ENCODE measurements around the gene SRRM1. TPM values are rescaled to one million over a fixed set of nuclear protein-coding genes. Genes with fewer than 3 reads are reported as not detected.
"Not testable (repeated sequence)": the region's sequence is repeated elsewhere in the genome, so short reads cannot be mapped to it uniquely, and the experiment has no call there.

Gene SRRM1
- total RNA-seq, 1 experiment from 2014 or later = 31.7 TPM

DNA sequence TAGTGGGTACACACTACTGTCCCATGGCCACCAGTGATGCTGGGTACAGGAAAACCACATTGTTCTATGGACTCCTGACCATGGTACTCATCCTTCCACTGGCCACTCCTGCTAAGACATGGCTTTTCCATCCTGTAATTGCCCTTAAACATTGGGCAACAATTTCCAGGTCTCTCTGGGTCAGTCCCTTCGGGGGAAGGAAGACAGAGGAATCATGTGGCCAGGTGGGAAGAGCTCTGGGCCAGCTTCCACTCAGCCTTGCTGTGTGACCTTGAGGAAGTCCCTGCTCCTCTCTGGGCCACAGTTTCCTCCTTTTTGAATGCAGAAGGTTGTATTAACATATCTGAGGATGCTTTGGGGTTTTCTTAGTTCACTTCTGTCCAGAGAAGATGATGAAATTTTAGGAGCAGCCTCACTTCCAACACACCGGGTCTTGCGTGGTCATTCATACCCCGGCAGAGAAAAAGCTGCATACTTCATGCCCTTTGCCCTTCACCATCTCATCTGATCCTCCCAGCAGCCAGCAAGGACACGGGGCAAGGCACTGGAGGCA, 50.8 kb downstream of the SRRM1 start:
- DNase-seq (ENCODE audit: low read depth) = no peak

DNA sequence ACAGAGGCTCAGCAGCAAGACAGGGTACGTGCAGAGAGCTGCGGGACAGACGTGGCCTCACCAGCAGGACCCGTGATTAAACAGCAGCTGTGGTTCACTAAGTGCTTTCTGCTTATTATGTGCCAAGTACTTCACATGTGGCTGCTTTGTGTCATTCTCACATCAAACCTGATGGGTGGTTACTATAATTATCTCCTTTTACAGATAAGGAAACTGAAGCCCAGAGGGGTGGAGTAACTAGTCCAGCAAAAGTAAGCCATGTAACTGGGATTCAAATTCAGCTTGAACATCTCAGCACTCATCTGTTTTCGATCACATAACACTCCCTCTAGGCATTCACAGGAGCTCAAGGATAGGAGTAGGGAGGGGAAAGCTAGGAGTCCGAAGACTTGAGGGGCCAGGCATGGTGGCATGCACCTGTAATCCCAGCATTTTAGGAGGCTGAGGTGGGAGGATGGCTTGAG, 51.3 kb downstream of the SRRM1 start:
- DNase-seq (ENCODE audit: low read depth) = no peak

DNA sequence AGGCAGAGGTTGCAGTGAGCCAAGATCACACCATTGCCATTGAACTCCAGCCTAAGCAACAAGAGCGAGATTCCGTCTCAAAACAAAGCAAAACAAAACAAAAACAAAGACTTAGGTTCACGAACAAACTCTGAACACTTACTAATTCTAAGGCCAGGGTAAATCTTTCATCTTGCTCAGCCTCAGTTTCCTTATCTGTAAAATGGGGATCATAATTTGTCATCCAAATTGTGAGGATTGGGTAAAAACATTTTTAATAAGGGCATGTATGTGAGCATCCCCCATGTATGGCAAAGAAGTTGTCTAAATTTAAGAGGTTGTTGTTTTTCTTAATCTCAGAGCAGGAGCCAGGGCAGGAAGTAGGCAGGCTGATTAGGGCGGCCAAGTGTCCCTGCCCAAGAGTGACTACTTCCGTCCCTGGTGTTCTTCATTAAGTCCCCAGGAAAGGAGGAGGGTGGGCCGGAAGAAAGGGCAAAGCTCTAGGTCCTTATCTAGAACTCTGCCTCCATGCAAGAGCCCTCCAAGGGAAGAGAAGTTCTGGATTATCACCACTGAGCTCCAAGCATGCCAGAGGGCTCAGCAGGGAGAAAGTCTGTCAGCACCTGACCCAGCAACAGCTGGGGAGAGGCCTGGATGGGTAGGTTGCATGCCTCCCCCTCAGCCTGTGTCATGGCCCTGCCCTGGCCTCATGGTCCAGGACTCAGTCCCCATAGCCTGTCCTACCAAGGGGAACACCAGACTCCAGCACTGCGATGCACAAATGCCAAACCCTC, 52.3 kb downstream of the SRRM1 start:
- DNase-seq (ENCODE audit: low read depth) = no peak

DNA sequence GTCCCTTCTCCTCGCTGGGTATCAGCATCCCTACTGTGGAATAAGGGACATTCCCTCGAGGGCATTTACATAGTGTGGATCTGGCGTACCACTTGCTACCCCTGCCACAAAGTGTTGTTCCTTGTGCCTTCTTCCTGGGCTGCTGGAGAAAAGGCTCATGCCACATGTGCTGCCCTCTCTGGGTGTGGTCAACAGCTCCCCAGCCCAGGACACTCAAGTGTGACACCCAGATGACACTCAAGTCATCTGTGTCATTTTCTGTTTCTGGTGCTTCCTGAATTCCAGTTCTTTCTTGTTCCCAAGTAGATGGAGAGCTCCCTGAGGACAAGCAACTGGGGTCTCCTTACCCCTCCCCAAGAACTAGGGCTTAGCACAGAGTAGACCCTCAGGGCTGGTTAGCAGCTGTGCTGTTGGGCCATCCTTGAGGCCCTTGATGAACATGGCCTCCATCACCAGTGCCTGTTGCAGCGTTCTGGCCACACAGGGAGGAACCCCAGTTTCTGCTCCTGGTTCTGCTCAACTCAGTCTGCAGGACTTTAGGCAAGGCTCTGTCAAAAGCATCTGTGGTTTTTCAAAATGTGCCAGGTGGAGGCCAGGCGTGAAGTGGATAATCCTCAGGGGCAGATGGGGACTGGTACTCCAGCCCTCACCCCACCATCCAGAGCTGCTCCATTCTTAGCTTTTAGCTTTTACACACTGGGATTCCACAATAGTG, 53.1 kb downstream of the SRRM1 start:
- no peak for DNase-seq (ENCODE audit: low read depth)

DNA sequence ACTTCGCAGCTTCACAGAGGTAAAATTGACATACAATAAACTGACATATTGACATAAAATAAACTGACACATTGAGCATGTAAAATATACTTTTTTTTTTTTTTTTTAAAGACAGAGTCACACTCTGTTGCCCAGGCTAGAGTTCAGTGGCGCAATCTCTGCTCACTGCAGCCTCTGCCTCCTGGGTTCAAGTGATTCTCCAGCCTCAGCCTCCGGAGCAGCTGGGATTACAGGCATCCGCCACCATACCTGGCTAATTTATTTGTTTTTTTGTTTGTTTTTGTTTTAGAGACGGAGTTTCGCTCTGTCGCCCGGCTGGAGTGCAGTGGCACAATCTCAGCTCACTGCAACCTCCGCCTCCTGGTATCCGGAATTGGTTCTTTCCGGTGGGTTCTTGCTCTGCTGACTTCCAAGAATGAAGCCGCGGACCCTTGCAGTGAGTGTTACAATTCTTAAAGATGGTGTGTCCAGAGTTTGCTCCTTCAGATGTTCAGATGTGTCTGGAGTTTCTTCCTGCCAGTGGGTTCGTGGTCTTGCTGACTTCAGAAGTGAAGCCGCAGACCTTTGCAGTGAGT, 53.7 kb downstream of the SRRM1 start:
- DNase-seq (ENCODE audit: low read depth) = no peak

DNA sequence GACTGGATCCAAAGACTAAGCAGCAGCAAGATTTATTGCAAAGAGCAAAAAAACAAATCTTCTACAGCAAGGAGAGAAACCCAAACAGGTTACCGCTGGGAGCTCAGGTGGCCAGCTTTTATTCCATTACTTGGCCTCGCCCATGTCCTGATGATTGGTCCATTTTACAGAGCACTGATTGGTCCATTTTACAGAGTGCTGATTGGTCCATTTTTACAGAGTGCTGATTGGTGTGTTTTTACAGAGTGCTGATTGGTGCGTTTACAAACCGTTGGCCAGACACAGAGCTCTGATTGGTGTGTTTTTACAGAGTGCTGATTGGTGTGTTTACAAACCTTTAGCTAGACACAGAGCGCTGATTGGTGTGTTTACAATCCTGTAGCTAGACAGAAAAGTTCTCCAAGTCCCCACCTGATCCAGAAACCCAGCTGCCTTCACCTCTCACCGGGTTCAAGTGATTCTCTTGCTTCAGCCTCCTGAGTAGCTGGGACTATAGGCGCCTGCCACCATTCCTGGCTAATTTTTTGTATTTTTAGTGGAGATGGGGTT, 54.4 kb downstream of the SRRM1 start:
- not testable (repeated sequence) for DNase-seq (ENCODE audit: low read depth)

DNA sequence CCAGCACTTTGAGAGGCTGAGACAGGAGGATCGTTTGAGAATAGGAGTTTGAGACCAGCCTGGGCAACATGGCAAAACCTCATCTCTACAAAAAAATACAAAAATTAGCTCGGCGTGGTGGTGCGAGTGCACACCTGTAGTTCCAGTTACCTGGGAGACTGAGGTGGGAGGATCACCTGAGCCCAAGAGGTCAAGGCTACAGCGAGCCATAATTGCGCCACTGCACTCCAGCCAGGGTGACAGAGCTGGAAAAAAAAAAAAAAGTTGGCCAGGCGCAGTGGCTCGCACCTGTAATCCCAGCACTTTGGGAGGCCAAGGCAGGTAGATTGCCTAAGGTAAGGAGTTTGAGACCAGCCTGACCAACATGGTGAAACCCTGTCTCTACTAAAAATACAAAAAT, 55.2 kb downstream of the SRRM1 start:
- not testable (repeated sequence) for DNase-seq (ENCODE audit: low read depth)

DNA sequence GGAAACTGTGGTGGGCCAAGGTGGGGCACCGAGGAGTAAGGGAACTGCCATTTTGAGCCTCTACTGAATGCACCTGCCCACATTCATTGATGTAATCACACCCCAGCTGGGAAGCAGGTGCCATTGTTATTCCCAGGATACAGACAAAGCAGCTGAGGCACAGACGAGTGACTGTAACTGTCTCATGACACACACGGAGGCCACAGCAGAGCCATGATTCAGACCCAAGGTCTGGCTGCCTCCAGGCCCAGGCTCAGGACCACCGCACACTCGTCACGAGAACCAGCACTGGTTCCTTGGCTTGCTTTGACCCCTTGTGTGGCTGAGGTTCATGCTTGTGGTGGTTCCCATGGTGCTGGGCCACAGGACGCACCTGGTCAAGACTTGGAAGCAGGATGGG, 56.5 kb downstream of the SRRM1 start:
- DNase-seq (ENCODE audit: low read depth) = peak; percentile 48

DNA sequence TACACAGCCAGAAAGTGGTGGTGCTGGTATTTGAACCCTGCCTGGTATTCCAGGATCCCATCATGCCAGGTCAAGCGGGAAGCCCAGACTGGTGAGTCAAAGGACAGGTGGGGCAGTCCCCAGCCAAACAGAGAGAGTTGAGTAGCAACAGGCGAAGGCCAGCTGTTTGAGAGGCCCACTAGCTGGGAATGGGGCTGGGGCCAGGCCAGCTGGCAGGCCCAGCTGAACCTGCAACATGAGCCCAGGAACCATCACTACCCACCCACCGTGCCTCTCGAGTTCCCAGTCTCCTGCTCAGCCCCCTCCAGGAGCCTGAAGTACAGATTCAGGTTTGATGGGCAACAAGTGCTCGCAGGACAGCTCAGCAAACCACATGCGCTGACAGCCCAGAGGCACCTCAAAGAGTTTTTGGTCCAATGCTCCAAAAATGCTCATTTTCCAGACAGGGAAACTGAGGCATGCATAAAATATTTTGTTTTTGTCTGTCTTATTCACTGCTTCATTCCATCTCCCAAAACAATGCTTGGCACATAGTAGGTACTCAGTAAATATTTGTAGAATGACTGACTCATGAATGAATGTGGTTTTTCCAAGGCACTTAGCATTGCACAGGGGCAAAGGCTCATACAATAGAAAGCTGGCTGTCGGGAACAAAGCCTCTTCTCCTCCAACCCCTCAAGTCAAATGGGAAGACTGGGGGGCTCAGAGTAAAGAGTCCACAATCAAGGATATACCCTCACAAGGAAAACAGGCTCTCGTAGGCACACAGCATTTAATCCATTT, 59.6 kb downstream of the SRRM1 start:
- DNase-seq (ENCODE audit: low read depth) = peak; percentile 50

DNA sequence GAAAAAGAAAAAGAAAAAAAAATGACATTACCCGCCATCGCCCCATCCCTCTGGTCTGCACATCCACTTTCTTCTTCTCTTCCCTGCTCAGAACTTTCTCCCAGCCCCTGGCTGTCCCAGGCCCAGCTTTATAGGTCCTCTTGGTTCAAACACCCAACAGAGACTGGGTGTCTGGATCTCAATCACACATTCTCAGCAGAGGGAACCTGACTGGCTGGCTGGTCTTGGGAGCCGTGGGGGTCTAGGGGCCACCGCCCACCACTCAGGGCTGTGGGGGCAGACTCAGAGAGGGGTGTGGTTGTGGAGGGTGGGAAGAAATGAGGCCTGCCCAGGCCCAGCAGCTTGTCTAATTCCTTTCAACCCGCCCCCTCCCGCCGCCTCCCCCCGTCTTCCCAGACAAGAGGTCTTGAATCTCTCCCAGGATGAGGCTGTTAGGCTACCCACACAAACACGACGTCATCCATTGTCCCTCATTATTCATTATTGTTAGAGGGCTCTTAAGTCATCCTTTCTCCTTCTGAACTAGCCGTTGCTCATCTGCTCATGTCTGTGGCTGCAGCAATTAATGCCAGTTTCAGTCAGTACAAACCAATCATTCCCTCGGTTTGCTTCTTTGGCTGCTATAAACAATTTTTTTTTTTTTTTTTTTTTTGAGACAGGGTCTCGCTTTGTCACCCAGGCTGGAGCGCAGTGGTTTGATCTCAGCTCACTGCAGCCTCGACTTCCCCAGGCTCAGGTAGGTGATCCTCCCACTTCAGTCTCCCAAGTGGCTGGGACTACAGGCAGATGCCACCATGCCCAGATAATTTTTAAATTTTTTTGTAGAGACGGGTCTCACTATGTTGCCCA, 61.5 kb downstream of the SRRM1 start:
- DNase-seq (ENCODE audit: low read depth) = peak; percentile 82

DNA sequence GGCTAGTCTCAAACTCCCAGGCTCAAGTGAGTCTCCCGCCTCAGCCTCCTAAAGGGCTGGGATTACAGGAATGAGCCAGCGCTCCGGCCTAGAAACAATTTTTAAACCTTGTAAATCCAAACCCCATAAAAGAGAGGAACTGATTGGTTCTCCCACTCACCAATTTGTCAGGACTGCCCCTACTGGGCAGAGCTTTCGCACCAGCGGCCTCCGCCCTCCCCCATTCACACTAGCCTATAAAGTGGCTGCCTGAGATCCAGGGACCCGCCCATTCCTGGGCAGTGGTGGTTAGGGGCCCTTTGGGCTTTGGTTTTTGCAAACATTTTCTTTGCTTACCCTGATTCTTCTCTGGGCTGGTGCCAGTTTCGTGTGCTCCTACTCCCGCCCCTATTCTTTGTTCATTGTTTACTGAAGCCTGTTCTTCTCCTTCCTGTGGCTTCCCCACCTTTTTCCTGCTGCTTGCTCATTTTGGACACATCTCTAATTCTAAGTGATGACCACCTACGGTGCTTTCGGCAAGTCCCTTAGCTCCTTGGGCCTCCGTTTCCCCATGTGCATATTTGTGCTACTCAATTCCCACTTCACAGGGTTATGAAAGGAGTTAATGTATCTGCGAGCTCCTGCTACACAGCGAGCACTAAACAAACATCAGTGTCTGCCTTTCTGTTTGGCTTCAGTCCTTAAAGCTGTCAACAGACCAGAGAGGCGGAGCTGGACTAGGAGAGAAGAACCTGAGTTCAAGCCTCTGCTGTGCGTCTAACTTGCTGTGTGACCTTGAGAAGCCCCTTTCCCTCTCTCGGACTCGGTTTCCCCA, 62.4 kb downstream of the SRRM1 start:
- peak; percentile 100 for DNase-seq (ENCODE audit: low read depth)

DNA sequence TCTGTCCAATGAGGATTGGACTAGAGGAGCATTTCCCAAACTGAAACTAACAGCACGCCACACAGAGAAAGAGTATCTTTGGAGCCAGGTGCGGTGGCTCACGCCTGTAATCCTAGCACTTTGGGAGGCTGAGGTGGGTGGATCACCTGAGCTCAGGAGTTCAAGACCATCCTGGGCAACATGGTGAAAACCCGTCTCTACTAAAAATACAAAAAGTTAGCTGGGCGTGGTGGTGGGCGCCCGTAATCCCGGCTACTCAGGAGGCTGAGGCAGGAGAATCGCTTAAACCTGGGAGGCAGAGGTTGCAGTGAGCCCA, 62.9 kb downstream of the SRRM1 start:
- not testable (repeated sequence) for DNase-seq (ENCODE audit: low read depth)

DNA sequence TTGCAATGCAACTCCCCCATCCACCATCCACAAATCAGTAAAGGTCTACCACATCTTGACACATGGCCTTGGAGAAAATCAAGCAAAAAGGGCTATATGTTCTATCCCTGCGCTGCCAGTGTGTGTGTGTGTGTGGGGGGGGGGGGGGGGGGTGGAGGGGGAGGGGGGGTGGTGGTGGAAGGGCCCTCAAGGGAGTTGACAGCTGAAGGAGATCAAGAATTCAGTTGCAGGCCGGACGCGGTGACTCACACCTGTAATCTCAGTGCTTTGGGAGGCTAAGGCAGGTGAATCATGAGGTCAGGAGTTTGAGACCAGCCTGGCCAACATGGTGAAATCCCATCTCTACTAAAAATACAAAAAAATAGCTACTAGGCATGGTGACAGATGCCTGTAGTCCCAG, 64.6 kb downstream of the SRRM1 start:
- peak; percentile 91 for DNase-seq (ENCODE audit: low read depth)

DNA sequence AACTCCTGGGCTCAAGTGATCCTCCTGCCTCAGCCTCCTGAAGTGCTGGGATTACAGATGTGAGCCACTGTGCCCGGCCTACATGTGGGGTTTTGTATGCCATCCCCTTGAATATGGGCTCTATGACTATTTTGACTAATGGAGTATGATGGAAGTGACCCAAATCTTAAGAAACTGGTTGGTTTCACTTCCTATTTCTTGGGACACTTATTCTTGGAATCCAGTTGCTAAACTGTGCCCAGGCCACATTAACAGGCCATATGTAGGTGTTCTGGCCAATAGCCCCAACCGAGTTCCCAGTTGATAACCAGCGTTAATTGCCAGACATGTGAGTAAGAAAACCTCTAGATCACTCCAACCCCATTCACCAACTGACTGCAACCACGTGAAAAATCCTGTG, 65.8 kb downstream of the SRRM1 start:
- no peak for DNase-seq (ENCODE audit: low read depth)

DNA sequence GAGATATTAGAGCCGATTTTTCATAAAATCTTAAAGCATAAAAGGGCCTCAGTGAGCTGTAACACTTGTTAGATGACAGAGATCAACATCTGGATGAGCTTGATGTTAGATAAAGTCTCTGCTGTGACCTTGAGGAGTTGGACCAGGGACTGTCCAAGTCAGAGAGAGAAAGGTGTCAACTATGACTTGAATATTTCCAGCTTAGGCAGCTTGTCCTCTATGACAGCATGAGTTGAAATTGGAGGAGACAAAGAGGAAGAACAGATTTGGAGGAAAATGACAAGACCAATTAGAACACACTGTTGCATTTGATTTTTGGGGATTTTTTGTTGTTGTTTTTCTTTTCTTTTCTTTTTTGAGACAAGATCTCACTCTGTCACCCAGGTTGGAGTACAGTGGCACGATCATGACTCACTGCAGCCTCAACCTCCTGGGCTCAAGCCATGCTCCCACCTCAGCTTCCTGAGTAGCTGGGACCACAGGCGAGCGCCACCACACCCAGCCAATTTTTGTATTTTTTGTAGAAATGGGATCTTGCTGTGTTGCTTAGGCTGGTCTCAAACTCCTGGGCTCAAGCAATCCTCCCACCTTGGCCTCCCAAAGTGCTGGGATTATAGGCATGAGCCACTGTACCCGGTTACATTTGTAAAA, 66.8 kb downstream of the SRRM1 start:
- peak; percentile 68 for DNase-seq (ENCODE audit: low read depth)

DNA sequence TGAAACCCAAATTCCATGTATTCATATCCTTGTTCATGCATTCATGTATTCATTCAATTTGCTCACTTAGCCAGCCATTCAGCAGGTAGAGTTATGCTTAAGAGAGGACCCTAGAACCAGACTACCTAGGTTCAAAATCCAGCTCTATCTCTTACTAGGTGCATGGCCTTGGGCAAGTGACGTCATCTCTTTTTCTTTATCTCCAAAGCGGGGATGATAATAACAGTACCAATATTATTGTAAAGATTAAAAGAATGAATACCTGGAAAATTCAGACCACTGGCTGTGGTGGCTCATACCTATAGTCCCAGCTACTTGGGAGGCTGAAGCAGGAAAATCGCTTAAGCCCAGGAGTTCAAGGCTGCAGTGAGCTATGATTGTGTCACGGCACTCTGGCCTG, 68.2 kb downstream of the SRRM1 start:
- no peak for DNase-seq (ENCODE audit: low read depth)

DNA sequence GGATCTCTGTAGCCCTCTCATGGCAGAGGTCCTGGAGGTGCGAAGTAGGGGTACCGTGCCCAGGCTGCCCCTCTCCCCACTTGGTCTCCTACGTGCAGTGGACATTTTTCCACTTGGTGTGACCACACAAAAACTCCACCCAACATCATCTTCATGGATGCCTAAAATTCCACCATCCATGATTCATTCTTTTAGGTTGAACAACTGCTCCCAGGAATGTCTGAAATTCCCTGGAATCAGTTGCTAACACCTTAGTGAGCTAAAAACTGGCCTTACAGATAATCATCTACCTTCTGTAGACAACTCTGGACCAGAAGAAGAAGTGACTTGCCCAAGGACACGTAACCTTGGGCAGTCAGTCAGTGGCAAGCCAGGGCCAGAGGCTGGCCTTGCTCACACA, 70.1 kb downstream of the SRRM1 start:
- peak; percentile 45 for DNase-seq (ENCODE audit: low read depth)

DNA sequence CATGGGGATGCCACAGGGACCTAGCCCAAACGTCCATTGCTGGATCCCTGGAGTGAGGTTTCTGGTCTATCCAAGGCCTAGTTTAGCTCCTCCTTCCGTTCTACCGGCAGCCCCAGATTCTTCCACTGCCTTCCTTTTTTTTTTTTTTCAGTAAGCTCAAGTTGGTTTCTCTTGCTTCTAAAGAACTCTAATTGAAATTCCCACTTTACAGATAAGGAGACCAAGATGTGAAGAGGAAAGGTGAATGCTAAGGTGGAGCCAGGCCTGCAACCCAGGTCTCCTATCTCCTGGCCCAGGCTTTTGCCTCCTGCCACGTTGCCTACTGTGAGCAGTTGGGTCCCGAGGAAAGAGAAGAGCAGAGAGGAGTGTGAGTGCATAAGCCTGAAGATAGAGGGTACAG, 70.6 kb downstream of the SRRM1 start:
- no peak for DNase-seq (ENCODE audit: low read depth)

Data from HT1080 (cell line).